Osteoblast (primary cell): ENCODE data around the gene ZC3H12D. TPM values are rescaled to one million over a fixed set of nuclear protein-coding genes. Genes with fewer than 3 reads are reported as not detected.
"Not testable (repeated sequence)": the region's sequence is repeated elsewhere in the genome, so short reads cannot be mapped to it uniquely, and the experiment has no call there.

Experiments
- DNase-seq: peaks from one replicate; pipeline ENCODE4 v3.0.0; 2011; ENCODE audit warnings: low spot score, mixed read lengths; ENCODE audit not compliant: insufficient read length; ENCODE audit errors: missing footprints
- H2AFZ ChIP-seq: 2 replicates; pipeline ENCODE4 v1.6.0; 2011; ENCODE audit warnings: mild to moderate bottlenecking, low read length
- H3K27ac ChIP-seq: 2 replicates; pipeline ENCODE4 v1.5.1; 2011; ENCODE audit warnings: mild to moderate bottlenecking, low read depth, low read length, moderate library complexity
- H3K27me3 ChIP-seq: 2 replicates; pipeline ENCODE4 v1.6.0; 2012; ENCODE audit warnings: mild to moderate bottlenecking, control low read depth, inconsistent platforms, low read length, moderate library complexity; ENCODE audit not compliant: insufficient read depth
- H3K36me3 ChIP-seq: 2 replicates; pipeline ENCODE4 v1.5.1; 2011; ENCODE audit warnings: mild to moderate bottlenecking, low read length, control low read depth, moderate library complexity; ENCODE audit not compliant: insufficient read depth
- H3K4me1 ChIP-seq: 2 replicates; pipeline ENCODE4 v1.5.1; 2011; ENCODE audit warnings: mild to moderate bottlenecking, low read length, control low read depth, moderate library complexity; ENCODE audit not compliant: insufficient read depth
- H3K4me2 ChIP-seq: 2 replicates; pipeline ENCODE4 v1.6.0; 2011; ENCODE audit warnings: mild to moderate bottlenecking, low read length; ENCODE audit not compliant: insufficient read depth
- H3K4me3 ChIP-seq: fragments of 200-600 bp; sonication (generic); 3 replicates; pipeline ENCODE4 v1.5.1; 2012; ENCODE audit warnings: mild to moderate bottlenecking, low read length, inconsistent platforms; ENCODE audit not compliant: insufficient read depth
- H3K79me2 ChIP-seq: 2 replicates; pipeline ENCODE4 v1.6.0; 2012; ENCODE audit warnings: mild to moderate bottlenecking, low read length, control low read depth, inconsistent platforms; ENCODE audit not compliant: insufficient read depth
- H3K9me3 ChIP-seq: 2 replicates; pipeline ENCODE4 v1.5.1; 2011; ENCODE audit warnings: low read depth, low read length, control low read depth
- H4K20me1 ChIP-seq: 2 replicates; pipeline ENCODE4 v1.6.0; 2012; ENCODE audit warnings: mild to moderate bottlenecking, low read length, control low read depth; ENCODE audit not compliant: insufficient read depth
- CTCF ChIP-seq: IDR thresholded peaks from 2 replicates; pipeline ENCODE4 v1.5.1; 2011; ENCODE audit warnings: mild to moderate bottlenecking, low read depth, low read length, moderate library complexity; ENCODE audit errors: extremely low read depth
- total RNA-seq: library from RNA; depleted of rRNA; stranded (reverse); fragments of >200 nt; gene quantifications from 2 replicates; pipeline ENCODE4 v1.2.3, GENCODE V29; 2012

ZC3H12D gene
- total RNA-seq, 1 donor: under 0.01 TPM

- no peak overlapping the region for H2AFZ ChIP-seq
- no peak overlapping the region for H3K4me2 ChIP-seq
- no peak for TF ChIP-seq CTCF
- peaks cover 18% of the 10 kb centered on the region for H3K4me1 ChIP-seq
- H3K9me3 ChIP-seq: no peaks in the 10 kb centered on the region
- no peak overlapping the region for H3K4me3 ChIP-seq
- no peak for DNase-seq
- no peak overlapping the region for H3K27ac ChIP-seq
- H3K36me3 ChIP-seq: no peaks in the 10 kb centered on the region
- no peaks in the 10 kb centered on the region for H3K79me2 ChIP-seq
- H3K27me3 ChIP-seq: no peaks in the 10 kb centered on the region
- peaks cover 2% of the 10 kb centered on the region for H4K20me1 ChIP-seq
These were observed 20.4 kb downstream of the ZC3H12D start for GRCh38 chr6:149464411-149464810.

DNA sequence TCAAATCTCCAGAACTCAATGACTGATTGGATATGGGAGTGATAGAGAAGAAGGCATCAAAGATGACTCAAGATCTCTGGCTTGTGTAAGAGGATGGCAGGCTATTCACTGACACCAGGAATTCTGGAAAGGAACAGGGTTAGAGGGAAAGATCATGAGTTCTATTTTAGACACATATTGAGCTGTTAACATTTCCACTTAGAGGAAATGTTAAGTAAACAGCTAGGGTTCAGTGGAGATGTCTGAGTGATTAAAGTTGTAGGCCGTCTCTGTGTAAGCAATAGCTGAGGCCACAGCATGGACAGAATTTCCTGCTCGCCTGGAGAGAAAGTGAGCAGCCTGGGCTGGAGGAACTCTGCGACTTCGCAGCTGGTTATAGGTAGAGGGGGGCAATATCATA is 21.0 kb downstream of the ZC3H12D start:
- Histone ChIP-seq H3K9me3 (no peaks in the 10 kb centered on the region), H3K4me1 (peaks cover 18% of the 10 kb centered on the region), H2AFZ (no peak overlapping the region), H4K20me1 (peaks cover 2% of the 10 kb centered on the region), H3K36me3 (no peaks in the 10 kb centered on the region), H3K79me2 (no peaks in the 10 kb centered on the region), H3K4me3 (no peak overlapping the region), H3K27ac (no peak overlapping the region), H3K27me3 (no peaks in the 10 kb centered on the region), H3K4me2 (no peak overlapping the region)
- TF ChIP-seq CTCF: no peak
- DNase-seq: peak; percentile 76

GRCh38 chr6:149462712-149463111 is 22.1 kb downstream of the ZC3H12D start:
- H2AFZ ChIP-seq, H3K4me2 ChIP-seq, H4K20me1 ChIP-seq, H3K4me3 ChIP-seq, H3K79me2 ChIP-seq, H3K27ac ChIP-seq, H3K27me3 ChIP-seq, H3K36me3 ChIP-seq, H3K9me3 ChIP-seq, DNase-seq: not testable (repeated sequence)
- peaks cover 18% of the 10 kb centered on the region for H3K4me1 ChIP-seq

DNA sequence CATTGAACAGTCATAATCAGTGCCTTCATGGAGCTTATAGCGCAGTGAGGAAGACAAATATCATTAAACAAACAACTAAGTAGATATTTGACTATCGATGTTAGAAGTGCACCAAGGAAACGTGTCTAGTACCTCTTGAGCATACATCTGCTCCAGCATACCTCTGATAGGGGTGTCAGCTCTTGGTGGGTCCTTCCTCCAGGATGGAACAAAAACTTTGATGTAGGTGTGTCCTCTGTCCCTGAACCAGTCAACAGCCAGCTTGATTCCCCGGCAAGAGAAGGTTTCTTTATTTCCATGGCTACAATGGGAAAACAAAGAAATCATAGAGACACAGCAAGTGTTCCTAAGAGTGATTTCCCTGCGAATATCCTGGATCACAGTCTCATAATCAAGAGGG is 23.1 kb downstream of the ZC3H12D start:
- H3K27me3 ChIP-seq: no peaks in the 10 kb centered on the region
- H3K36me3 ChIP-seq: no peaks in the 10 kb centered on the region
- H3K4me3 ChIP-seq: no peak overlapping the region
- no peak overlapping the region for H2AFZ ChIP-seq
- H3K9me3 ChIP-seq: no peaks in the 10 kb centered on the region
- H3K4me1 ChIP-seq: peaks cover 18% of the 10 kb centered on the region
- no peaks in the 10 kb centered on the region for H4K20me1 ChIP-seq
- no peaks in the 10 kb centered on the region for H3K79me2 ChIP-seq
- H3K4me2 ChIP-seq: no peak overlapping the region
- DNase-seq: no peak
- no peak for TF ChIP-seq CTCF
- no peak overlapping the region for H3K27ac ChIP-seq

DNA sequence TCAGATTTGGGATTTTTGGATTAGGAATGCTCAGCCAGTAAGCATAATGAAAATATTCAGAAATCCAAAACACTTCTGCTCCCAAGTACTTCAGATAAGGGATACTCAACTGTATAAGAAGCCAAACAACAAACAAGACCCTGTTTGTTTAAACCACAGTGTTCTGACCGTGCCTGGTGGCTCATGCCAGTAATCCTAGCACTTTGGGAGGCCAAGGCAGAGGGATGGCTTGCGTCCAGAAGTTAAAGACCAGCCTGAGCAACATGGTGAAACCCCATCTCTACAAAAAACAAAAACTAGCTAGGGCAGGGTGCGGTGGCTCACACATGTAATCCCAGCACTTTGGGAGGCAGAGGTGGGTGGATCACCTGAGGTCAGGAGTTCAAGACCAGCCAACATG is 24.6 kb downstream of the ZC3H12D start:
- not testable (repeated sequence) for H3K79me2 ChIP-seq, H3K27me3 ChIP-seq, H2AFZ ChIP-seq, H3K36me3 ChIP-seq, H3K4me3 ChIP-seq, DNase-seq, H3K4me2 ChIP-seq, H3K9me3 ChIP-seq, H4K20me1 ChIP-seq
- H3K4me1 ChIP-seq: peaks cover 18% of the 10 kb centered on the region
- peak overlapping the region; percentile 3 for H3K27ac ChIP-seq
